NOMO-1 (cell line): ENCODE data around the gene ITIH1.
"Not testable (repeated sequence)": the region's sequence is repeated elsewhere in the genome, so short reads cannot be mapped to it uniquely, and the experiment has no call there.

Source experiments
- DNase-seq, 2 experiments: peaks; one replicate each; lab custom pipeline; 2025; ENCODE audit not compliant: unreplicated experiment in 2 of 2; lab: John Stamatoyannopoulos, UW

Gene ITIH1

GRCh38 chr3:52777127-52777958, at the start of gene ITIH1:
TSS of gene ITIH1 (plus strand) at chr3:52777599. CDS start at chr3:52777616, 17 bp downstream.
- no peak for DNase-seq

- not testable (repeated sequence) for DNase-seq
Observed at GRCh38 chr3:52728753-52729152, 48.6 kb upstream of the ITIH1 start.

GRCh38 chr3:52730681-52731080, 46.7 kb upstream of the ITIH1 start:
- peak; percentile 24 to 58 for DNase-seq

- DNase-seq, result no peak
Observed at GRCh38 chr3:52731590-52731989, 45.8 kb upstream of the ITIH1 start.

- DNase-seq, result no peak
Observed at GRCh38 chr3:52733256-52733891, 44.0 kb upstream of the ITIH1 start.

DNA sequence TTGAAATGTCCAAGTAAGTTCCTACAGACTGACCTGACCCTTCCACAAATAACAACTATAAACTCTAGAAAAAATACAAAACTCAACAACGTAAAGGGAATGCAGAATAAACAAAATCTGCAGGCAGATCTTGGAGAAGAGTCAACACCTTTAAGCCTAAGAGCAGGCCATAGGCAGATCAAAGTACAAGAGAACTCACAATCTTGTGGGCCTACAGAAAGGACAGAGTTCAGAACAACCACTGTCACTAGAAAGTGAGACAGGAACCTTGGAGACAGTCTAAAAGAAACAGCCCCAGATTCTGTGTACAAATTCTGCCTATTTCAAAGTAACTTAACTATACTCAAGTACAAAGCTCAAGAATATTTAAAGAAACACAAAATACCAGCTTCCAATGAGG, 37.7 kb upstream of the ITIH1 start:
- DNase-seq, result no peak

GRCh38 chr3:52742418-52743041, 34.9 kb upstream of the ITIH1 start:
- peak in 1 of 2 experiments; percentile 8 for DNase-seq

DNA sequence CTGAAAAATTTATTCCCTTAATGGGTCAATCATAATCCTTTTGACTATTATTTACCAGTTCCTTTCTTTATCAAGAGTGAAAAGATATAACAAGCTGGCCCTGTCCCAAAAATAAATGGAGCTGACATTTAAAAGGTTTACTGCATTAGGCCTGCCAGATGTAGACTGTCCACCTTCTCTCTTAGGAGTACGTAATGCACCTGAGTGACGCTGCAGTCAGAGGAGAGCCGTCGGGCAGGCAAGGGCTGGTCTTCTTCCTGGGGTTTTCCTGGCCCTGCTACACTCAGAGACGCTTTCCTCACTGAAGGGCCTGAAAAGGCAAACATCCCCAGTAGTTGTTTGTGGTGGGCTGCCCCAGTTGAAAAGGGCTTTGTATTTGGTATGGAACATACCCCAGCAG, 34.2 kb upstream of the ITIH1 start:
- no peak for DNase-seq

- no peak for DNase-seq
Observed at GRCh38 chr3:52743721-52744120, 33.7 kb upstream of the ITIH1 start.

GRCh38 chr3:52752045-52752660, 25.2 kb upstream of the ITIH1 start:
- DNase-seq, result peak in 1 of 2 experiments; percentile 62

DNA sequence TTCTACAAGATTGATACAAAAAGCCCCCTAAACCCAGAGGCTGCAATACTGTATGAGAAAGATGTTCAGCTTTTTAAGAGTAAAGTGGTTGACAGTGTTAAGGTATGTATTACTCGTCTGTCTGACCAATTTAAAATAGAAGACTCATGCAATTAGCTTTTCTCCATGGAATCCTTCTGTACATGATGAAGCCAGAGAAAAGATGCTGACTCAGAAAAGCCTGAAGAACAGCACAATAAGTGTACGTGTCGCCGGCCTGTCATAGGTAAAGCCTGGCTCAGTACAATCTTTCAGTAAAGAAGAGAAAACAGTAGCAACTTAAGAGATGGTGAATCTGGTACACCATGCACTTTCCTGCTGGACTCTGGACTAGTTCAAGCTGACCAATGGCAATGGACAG, 23.0 kb upstream of the ITIH1 start:
- DNase-seq, result no peak

GRCh38 chr3:52756141-52756540, 21.3 kb upstream of the ITIH1 start:
- DNase-seq, result no peak

DNA sequence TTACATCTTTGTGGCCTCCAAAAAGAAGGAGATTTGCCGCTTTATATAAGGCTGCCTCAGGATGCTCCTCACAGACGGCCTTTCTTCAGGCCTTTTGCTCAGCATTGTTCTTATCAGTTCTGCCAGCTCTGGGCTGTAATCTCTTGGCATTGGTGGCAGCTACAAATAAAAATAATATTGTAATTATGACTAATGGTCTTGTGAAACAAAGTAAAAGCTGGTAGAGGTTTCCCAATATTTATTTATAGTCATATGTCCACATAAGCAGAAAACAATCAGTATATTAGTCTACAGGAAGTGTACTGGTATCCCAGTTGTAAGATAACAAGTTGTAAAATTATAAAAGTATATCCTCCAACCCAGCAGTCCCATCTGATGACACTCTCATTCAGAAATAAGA, 13.9 kb upstream of the ITIH1 start:
- peak in 1 of 2 experiments; percentile 54 for DNase-seq

GRCh38 chr3:52769786-52770455, 7.5 kb upstream of the ITIH1 start:
- peak in 1 of 2 experiments; percentile 25 for DNase-seq

- peak; percentile 93 to 95 for DNase-seq
Observed at GRCh38 chr3:52770496-52771333, 6.7 kb upstream of the ITIH1 start, which contains the start of gene NEK4. TSS of gene NEK4 (minus strand) at chr3:52770940. CDS start at chr3:52770746, 194 bp downstream.

DNA sequence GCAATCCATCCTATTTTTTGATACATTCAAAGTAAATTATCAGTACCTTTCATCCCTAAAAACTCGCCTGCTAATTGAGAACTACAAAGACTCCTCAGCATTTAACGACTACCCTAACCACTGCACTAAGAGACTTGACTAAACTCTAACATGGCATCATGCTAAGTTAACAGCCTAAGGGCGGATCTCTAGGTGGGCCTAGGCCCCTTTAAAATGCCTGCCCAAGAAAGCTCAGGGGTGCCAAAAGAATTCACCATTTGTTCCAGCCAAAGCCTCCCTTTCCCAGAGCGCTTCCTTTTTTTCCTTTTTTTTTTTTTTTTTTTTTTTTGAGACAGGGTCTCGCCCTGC, 6.1 kb upstream of the ITIH1 start:
- DNase-seq, result no peak

DNA sequence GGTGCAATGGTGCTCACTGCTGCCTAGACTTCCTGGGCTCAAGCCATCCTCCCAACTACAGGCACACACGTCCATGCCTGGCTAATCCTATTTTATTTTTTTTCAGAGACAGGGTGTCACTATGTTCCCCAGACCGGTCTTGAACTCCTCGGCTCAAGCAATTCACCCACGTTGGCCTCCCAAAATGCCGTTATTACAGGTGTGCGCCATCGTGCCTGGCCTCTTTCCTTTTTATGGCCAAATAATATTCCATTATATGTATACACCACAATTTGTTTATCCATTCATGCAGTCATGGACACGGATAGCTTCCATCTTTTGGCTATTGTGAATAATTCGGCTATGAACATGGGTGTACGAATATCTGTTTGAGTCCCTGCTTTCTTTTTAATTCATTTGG, 5.7 kb upstream of the ITIH1 start:
- DNase-seq, result no peak

DNA sequence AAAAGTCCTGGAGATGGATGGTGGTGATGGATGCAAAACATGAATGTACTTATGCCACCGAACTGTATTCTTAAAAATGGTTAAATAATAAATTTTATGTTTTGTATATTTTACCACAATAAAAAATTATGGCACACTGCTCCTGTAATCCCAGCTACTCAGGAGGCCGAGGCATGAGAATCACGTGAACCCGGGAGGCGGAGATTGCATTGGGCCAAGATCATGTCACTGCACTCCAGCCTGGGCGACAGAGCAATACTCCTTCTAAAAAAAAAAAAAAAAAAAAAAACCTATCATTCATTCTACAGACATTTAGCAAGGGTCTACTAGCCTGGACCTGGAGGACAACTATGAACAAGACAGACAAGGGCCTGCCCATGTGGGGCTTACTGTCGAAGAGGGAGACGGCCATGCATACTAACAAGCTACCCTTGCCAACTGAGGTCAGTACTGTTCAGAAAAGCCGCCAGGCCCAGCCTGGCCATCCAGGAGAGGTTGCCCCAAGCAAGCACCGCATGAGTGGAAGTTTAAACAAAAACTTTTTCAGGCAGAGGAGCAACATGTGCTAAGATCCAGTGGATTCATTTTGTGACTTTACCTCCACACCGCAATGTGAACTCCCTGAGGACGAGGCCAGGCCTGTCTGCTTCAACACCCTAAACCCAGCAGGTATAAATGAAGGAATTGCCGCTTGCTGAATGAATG, 3.9 kb upstream of the ITIH1 start:
- DNase-seq, result no peak

GRCh38 chr3:52774066-52774713, 3.2 kb upstream of the ITIH1 start:
- no peak for DNase-seq
